Measurements from ENCODE around the gene RAB35.

DNA sequence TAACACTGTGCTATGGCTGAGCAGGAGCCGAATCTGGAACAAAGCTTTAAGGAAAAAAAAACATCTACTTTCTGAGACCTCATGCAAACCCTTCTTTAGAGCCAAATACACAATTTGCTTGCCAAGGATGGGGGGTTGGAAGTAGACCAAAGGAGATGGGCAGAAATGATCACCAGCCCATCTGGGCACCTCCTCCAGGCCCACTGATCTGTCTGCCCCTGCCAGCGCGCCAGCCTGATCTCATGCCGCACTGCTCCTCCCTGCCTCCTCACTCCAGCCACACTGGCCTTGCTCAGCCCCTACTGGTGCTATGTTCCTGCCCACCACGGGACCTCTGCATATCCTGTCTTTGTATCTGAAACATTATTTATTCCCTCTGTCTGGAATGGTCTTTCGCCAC lies 24.8 kb upstream of the RAB35 start:
- TF ChIP-seq CTCF (IDR thresholded peaks at IDR 0.05) (no peak), MXI1 (IDR thresholded peaks at IDR 0.05; ENCODE audit: low read depth, low read length) (no peak), EP300 (IDR thresholded peaks at IDR 0.05; ENCODE audit: borderline replicate concordance in 1 of 2, low read depth in 1 of 2, low read length in 1 of 2) (no peak), EZH2phosphoT487 (IDR thresholded peaks at IDR 0.05; ENCODE audit: borderline replicate concordance, low read depth) (no peak), ELF1 (IDR thresholded peaks at IDR 0.05) (no peak), NRF1 (IDR thresholded peaks at IDR 0.05; ENCODE audit: low read depth, low read length) (no peak), SMC3 (IDR thresholded peaks at IDR 0.05; ENCODE audit: low read depth, low read length) (no peak), CHD2 (IDR thresholded peaks at IDR 0.05; ENCODE audit: low read length, partially characterized antibody) (no peak)
- TF ChIP-seq, protein P1, sequence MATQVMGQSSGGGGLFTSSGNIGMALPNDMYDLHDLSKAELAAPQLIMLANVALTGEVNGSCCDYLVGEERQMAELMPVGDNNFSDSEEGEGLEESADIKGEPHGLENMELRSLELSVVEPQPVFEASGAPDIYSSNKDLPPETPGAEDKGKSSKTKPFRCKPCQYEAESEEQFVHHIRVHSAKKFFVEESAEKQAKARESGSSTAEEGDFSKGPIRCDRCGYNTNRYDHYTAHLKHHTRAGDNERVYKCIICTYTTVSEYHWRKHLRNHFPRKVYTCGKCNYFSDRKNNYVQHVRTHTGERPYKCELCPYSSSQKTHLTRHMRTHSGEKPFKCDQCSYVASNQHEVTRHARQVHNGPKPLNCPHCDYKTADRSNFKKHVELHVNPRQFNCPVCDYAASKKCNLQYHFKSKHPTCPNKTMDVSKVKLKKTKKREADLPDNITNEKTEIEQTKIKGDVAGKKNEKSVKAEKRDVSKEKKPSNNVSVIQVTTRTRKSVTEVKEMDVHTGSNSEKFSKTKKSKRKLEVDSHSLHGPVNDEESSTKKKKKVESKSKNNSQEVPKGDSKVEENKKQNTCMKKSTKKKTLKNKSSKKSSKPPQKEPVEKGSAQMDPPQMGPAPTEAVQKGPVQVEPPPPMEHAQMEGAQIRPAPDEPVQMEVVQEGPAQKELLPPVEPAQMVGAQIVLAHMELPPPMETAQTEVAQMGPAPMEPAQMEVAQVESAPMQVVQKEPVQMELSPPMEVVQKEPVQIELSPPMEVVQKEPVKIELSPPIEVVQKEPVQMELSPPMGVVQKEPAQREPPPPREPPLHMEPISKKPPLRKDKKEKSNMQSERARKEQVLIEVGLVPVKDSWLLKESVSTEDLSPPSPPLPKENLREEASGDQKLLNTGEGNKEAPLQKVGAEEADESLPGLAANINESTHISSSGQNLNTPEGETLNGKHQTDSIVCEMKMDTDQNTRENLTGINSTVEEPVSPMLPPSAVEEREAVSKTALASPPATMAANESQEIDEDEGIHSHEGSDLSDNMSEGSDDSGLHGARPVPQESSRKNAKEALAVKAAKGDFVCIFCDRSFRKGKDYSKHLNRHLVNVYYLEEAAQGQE (IDR thresholded peaks at IDR 0.05; ENCODE audit: low read depth, low read length), result no peak
- TF ChIP-seq, protein P2, sequence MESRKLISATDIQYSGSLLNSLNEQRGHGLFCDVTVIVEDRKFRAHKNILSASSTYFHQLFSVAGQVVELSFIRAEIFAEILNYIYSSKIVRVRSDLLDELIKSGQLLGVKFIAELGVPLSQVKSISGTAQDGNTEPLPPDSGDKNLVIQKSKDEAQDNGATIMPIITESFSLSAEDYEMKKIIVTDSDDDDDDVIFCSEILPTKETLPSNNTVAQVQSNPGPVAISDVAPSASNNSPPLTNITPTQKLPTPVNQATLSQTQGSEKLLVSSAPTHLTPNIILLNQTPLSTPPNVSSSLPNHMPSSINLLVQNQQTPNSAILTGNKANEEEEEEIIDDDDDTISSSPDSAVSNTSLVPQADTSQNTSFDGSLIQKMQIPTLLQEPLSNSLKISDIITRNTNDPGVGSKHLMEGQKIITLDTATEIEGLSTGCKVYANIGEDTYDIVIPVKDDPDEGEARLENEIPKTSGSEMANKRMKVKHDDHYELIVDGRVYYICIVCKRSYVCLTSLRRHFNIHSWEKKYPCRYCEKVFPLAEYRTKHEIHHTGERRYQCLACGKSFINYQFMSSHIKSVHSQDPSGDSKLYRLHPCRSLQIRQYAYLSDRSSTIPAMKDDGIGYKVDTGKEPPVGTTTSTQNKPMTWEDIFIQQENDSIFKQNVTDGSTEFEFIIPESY (IDR thresholded peaks at IDR 0.05; ENCODE audit: borderline replicate concordance, low read depth), result no peak

Data from SK-N-SH (cell line).